HG02885 (cell line): Measurements from ENCODE around the gene CD244.
"Not testable (repeated sequence)": the region's sequence is repeated elsewhere in the genome, so short reads cannot be mapped to it uniquely, and the experiment has no call there.

ENCODE experiments used
- ATAC-seq: cut with Tn5 transposase; IDR thresholded peaks from one replicate; pipeline ENCODE4 v1.9.1; 2021; ENCODE audit warnings: mild to moderate bottlenecking; ENCODE audit not compliant: unreplicated experiment, poor library complexity

CD244 gene

GRCh38 chr1:160880216-160880615, 17.5 kb upstream of the CD244 start:
- no peak for ATAC-seq

GRCh38 chr1:160879056-160879455, 16.4 kb upstream of the CD244 start:
- ATAC-seq: no peak

GRCh38 chr1:160877221-160877620, 14.5 kb upstream of the CD244 start:
- ATAC-seq: no peak

- no peak for ATAC-seq
Measured at GRCh38 chr1:160876311-160876710, 13.6 kb upstream of the CD244 start.

GRCh38 chr1:160875591-160875990, 12.9 kb upstream of the CD244 start:
- not testable (repeated sequence) for ATAC-seq

GRCh38 chr1:160874935-160875334, 12.2 kb upstream of the CD244 start:
- ATAC-seq: no peak

GRCh38 chr1:160868141-160868540, 5.5 kb upstream of the CD244 start:
- ATAC-seq: no peak

GRCh38 chr1:160867651-160868050, 5.0 kb upstream of the CD244 start:
- not testable (repeated sequence) for ATAC-seq

- no peak for ATAC-seq
Measured at GRCh38 chr1:160866695-160867260, 4.1 kb upstream of the CD244 start.

GRCh38 chr1:160866001-160866694, 3.5 kb upstream of the CD244 start:
- no peak for ATAC-seq

GRCh38 chr1:160865337-160865736, 2.6 kb upstream of the CD244 start:
- ATAC-seq: no peak

- no peak for ATAC-seq
Measured at GRCh38 chr1:160864173-160864572, 1.5 kb upstream of the CD244 start.

GRCh38 chr1:160863774-160864131, 1.1 kb upstream of the CD244 start:
- ATAC-seq: no peak

GRCh38 chr1:160863061-160863773, 530 bp upstream of the CD244 start:
- no peak for ATAC-seq

- ATAC-seq: no peak
Measured at GRCh38 chr1:160860840-160861505, 1.7 kb downstream of the CD244 start.

GRCh38 chr1:160859166-160859565, 3.5 kb downstream of the CD244 start:
- ATAC-seq: no peak

- no peak for ATAC-seq
Measured at GRCh38 chr1:160858507-160858906, 4.2 kb downstream of the CD244 start.

- no peak for ATAC-seq
Measured at GRCh38 chr1:160858097-160858496, 4.6 kb downstream of the CD244 start.

GRCh38 chr1:160855181-160855981, 7.3 kb downstream of the CD244 start:
- ATAC-seq: no peak

GRCh38 chr1:160853754-160854153, 8.9 kb downstream of the CD244 start:
- ATAC-seq: no peak
